WI38 (cell line): Measurements from ENCODE around the gene RNASEL.

Experiments
- H3K4me3 ChIP-seq: 2 replicates; pipeline ENCODE4 v1.5.1; 2011; ENCODE audit warnings: low read depth, mild to moderate bottlenecking, control low read depth, low read length
- TF ChIP-seq, protein P1 (sequence below): IDR thresholded peaks from 2 replicates; pipeline ENCODE4 v1.5.1; 2012; ENCODE audit warnings: low read depth, mild to moderate bottlenecking, control low read depth, low read length

Gene RNASEL

GRCh38 chr1:182596934-182597333 lies 7.9 kb upstream of the RNASEL start:
- no peak overlapping the region for H3K4me3 ChIP-seq
- TF ChIP-seq, protein P1, sequence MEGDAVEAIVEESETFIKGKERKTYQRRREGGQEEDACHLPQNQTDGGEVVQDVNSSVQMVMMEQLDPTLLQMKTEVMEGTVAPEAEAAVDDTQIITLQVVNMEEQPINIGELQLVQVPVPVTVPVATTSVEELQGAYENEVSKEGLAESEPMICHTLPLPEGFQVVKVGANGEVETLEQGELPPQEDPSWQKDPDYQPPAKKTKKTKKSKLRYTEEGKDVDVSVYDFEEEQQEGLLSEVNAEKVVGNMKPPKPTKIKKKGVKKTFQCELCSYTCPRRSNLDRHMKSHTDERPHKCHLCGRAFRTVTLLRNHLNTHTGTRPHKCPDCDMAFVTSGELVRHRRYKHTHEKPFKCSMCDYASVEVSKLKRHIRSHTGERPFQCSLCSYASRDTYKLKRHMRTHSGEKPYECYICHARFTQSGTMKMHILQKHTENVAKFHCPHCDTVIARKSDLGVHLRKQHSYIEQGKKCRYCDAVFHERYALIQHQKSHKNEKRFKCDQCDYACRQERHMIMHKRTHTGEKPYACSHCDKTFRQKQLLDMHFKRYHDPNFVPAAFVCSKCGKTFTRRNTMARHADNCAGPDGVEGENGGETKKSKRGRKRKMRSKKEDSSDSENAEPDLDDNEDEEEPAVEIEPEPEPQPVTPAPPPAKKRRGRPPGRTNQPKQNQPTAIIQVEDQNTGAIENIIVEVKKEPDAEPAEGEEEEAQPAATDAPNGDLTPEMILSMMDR, result no peak

- TF ChIP-seq, protein P1, result peak; percentile 87
- H3K4me3 ChIP-seq, result no peak overlapping the region
Observed at GRCh38 chr1:182595641-182596240, 6.7 kb upstream of the RNASEL start.

GRCh38 chr1:182589931-182590330 lies 875 bp upstream of the RNASEL start:
- no peak overlapping the region for H3K4me3 ChIP-seq
- TF ChIP-seq, protein P1, result no peak

GRCh38 chr1:182589520-182589919 lies 464 bp upstream of the RNASEL start:
- TF ChIP-seq, protein P1, result no peak

DNA sequence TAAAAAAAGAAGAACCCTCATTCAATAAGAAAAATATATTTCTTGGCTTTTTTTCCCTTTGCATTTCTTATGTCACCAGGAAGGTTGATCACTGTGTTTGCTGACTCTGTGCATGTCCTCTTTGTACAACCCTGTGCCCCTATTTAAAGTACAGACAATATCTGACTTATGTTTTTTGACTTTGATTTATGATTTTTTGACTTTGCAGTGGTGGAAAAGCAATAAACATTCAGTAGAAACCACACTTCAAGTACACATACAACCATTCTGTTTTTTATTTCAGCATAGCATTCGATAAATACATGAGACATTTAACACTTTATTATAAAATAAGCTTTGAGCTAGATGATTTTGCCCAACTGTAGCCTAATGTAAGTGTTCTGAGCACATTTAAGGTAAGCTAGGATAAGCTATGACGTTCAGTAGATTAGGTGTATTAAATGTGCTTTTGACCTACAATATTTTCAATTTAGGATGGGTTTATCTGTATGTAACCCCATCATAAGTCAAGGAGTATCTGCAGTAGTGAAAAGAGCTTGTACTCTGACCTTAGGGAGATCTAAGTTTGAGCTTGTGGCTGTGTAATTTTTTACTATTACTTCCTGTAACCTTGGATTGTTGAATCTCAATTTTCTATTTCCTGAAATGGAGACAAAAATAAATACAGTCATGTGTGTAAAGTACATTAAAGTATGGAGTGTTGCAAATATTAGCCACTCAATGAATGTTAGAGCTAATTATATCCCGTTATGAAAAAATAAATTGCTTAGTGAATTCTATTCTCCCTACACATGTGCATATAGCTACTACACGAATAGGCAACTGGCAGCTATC lies 1.2 kb downstream of the RNASEL start:
- H3K4me3 ChIP-seq, result peak overlapping the region; percentile 64
- TF ChIP-seq, protein P1, result no peak

More at GRCh38 chr1:182589520-182589919, 464 bp upstream of the RNASEL start:
- H3K4me3 ChIP-seq, result no peak overlapping the region

DNA sequence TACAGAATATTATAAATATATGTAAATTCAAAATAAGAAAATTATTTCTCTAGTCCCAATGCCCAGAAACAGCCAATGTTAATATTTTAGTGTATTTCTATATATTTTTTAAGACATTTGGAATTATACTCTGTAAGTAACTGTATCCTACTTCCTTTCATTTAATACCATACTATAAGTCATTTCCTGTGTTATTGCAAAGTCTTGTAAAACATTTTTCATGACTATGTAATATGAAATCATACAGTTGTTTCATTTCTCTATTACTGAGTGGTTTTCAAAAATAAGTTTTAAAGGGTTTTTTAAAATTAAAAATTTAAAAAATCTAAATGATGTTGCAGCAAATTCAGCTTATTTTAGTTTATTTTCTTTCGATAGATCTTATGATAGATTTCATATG lies 2.0 kb downstream of the RNASEL start:
- TF ChIP-seq, protein P1, result no peak
- no peak overlapping the region for H3K4me3 ChIP-seq

- no peak overlapping the region for H3K4me3 ChIP-seq
- TF ChIP-seq, protein P1, result no peak
Observed at GRCh38 chr1:182586380-182586779, 2.7 kb downstream of the RNASEL start.
